ENCODE results near the gene RPRD1B. TPM values are rescaled to one million over a fixed set of nuclear protein-coding genes. Genes with fewer than 3 reads are reported as not detected.

Gene RPRD1B
- total RNA-seq, 1 donor from 2014 or later = 25.6 TPM

- H3K4me1 ChIP-seq = peaks cover 1% of the 10 kb centered on the region
- peak; percentile 30 to 86 for ATAC-seq
- peaks cover 96% of the 10 kb centered on the region for H3K36me3 ChIP-seq
- TF ChIP-seq, protein P1, sequence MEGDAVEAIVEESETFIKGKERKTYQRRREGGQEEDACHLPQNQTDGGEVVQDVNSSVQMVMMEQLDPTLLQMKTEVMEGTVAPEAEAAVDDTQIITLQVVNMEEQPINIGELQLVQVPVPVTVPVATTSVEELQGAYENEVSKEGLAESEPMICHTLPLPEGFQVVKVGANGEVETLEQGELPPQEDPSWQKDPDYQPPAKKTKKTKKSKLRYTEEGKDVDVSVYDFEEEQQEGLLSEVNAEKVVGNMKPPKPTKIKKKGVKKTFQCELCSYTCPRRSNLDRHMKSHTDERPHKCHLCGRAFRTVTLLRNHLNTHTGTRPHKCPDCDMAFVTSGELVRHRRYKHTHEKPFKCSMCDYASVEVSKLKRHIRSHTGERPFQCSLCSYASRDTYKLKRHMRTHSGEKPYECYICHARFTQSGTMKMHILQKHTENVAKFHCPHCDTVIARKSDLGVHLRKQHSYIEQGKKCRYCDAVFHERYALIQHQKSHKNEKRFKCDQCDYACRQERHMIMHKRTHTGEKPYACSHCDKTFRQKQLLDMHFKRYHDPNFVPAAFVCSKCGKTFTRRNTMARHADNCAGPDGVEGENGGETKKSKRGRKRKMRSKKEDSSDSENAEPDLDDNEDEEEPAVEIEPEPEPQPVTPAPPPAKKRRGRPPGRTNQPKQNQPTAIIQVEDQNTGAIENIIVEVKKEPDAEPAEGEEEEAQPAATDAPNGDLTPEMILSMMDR (IDR thresholded peaks at IDR 0.05) = no peak
- intact Hi-C loops (cut with DNase I) = no loop called here
- no peak overlapping the region for H3K27ac ChIP-seq
- DNase-seq = no peak
- H3K4me3 ChIP-seq = no peak overlapping the region
- H3K9me3 ChIP-seq = no peaks in the 10 kb centered on the region
- no peaks in the 10 kb centered on the region for H3K27me3 ChIP-seq (ENCODE audit: low read depth)
Measured at GRCh38 chr20:38066969-38067716, 33.6 kb downstream of the RPRD1B start.

- H3K27ac ChIP-seq = no peak overlapping the region
- intact Hi-C loops (cut with DNase I) = no loop called here
- TF ChIP-seq, protein P1 (IDR thresholded peaks at IDR 0.05) = no peak
- H3K4me1 ChIP-seq = peaks cover 8% of the 10 kb centered on the region
- H3K27me3 ChIP-seq (ENCODE audit: low read depth) = no peaks in the 10 kb centered on the region
- no peak for DNase-seq
- no peaks in the 10 kb centered on the region for H3K9me3 ChIP-seq
- peak in 1 of 2 donors; percentile 13 for ATAC-seq
- no peak overlapping the region for H3K4me3 ChIP-seq
- H3K36me3 ChIP-seq = peaks cover 98% of the 10 kb centered on the region
Measured at GRCh38 chr20:38067717-38068365, 34.3 kb downstream of the RPRD1B start.

DNA sequence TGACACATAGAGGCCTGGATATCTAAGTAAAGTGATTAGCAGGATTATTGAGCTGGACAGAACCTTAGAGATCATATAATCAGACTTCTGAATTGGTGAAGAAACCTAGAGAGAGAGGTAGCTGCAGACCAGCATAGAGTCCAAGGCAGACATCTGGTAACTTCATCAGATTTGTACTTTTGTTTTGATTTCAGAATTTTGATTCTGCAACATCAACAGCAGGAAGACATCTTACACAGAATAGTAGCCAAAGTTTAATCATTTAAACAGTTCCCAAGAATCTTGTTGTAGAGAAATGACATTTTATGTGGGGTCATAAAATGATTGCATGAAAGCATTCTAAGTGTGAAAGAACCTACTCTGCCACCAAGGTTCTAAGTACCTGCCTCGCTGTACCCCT lies 39.4 kb downstream of the RPRD1B start:
- no peak overlapping the region for H3K27ac ChIP-seq
- H3K9me3 ChIP-seq = no peaks in the 10 kb centered on the region
- H3K4me1 ChIP-seq = peaks cover 46% of the 10 kb centered on the region
- peaks cover 58% of the 10 kb centered on the region for H3K36me3 ChIP-seq
- DNase-seq (no peak), ATAC-seq (peak in 1 of 2 donors; percentile 13)
- intact Hi-C loops (cut with DNase I) = loop anchor here (10.0 kb wide), 1 partner anchor 92 kb away; the partner anchor contains the start of gene TGM2
- no peaks in the 10 kb centered on the region for H3K27me3 ChIP-seq (ENCODE audit: low read depth)
- TF ChIP-seq, protein P1 (IDR thresholded peaks at IDR 0.05) = no peak
- no peak overlapping the region for H3K4me3 ChIP-seq

GRCh38 chr20:38073307-38074071 lies 39.9 kb downstream of the RPRD1B start:
- H3K27me3 ChIP-seq (ENCODE audit: low read depth) = no peaks in the 10 kb centered on the region
- H3K36me3 ChIP-seq = peaks cover 58% of the 10 kb centered on the region
- peak; percentile 91 to 93 for ATAC-seq
- TF ChIP-seq, protein P1 (IDR thresholded peaks at IDR 0.05) = peak; percentile 73
- DNase-seq = no peak
- H3K4me3 ChIP-seq = no peak overlapping the region
- intact Hi-C loops (cut with DNase I) = loop anchor here (10.0 kb wide), 1 partner anchor 91 kb away; the partner anchor contains the start of gene TGM2
- peak overlapping the region; percentile 73 for H3K27ac ChIP-seq
- H3K4me1 ChIP-seq = peaks cover 46% of the 10 kb centered on the region
- H3K9me3 ChIP-seq = no peaks in the 10 kb centered on the region
